Body of pancreas (tissue), 4 donors: Measurements from ENCODE around the gene PLCXD3. TPM values are rescaled to one million over a fixed set of nuclear protein-coding genes. Genes with fewer than 3 reads are reported as not detected.

ENCODE experiments used
- ATAC-seq: fragments of 150-250 bp; one replicate; pipeline ENCODE4 v1.9.1; 2016
- DNase-seq, 4 donors: peaks; one replicate each; pipeline ENCODE4 v3.0.0-alpha.2; 2019
- H3K27ac ChIP-seq, 4 donors: fragments of 200-600 bp; sonication (generic); 1 replicate in 3 of 4; 2 replicates in 1 of 4; pipeline versions ENCODE4 v1.5.1 to v1.6.1; 2016 to 2019; ENCODE audit warnings: mild to moderate bottlenecking in 1 of 4, mixed read lengths in 1 of 4, moderate library complexity in 1 of 4
- H3K27me3 ChIP-seq, 2 donors: fragments of 200-600 bp; sonication (generic); one replicate each; pipeline ENCODE4 v1.6.0; 2016; ENCODE audit warnings: mild to moderate bottlenecking in 1 of 2
- H3K36me3 ChIP-seq, 2 donors: fragments of 200-600 bp; sonication (generic); replicated peaks in 1 of 2; 2 replicates each; pipeline ENCODE4 v1.5.1; 2016; ENCODE audit warnings: low read depth in 2 of 2; ENCODE audit not compliant: insufficient read depth in 1 of 2
- H3K4me1 ChIP-seq: fragments of 200-600 bp; sonication (generic); one replicate; pipeline ENCODE4 v1.6.0; 2016
- H3K4me3 ChIP-seq, 2 donors: fragments of 200-600 bp; sonication (generic); 1 replicate in 1 of 2; 2 replicates in 1 of 2; pipeline ENCODE4 v1.5.1; 2016 to 2019
- H3K9me3 ChIP-seq, 3 donors: fragments of 200-600 bp; sonication (generic); 1 replicate in 2 of 3; 2 replicates in 1 of 3; pipeline ENCODE4 v1.5.1; 2016
- POLR2A ChIP-seq, 3 donors: fragments of 450-650 bp; IDR thresholded peaks; one replicate each; pipeline ENCODE4 v1.6.1; 2016; ENCODE audit warnings: antibody characterized with exemption in 3 of 3, mild to moderate bottlenecking in 2 of 3
- WGBS, 2 donors: methylation state at CpG; one replicate each; pipeline ENCODE4 v1.1.5; 2017; 5-methylcytosine and 5-hydroxymethylcytosine counted together
- intact Hi-C: fragments of 100-400 bp; cut with DNase I; formaldehyde crosslinking; loops from one replicate; pipeline ENCODE4 v1.15.1; 2023
- total RNA-seq, 2 donors: library from RNA; depleted of rRNA; stranded (reverse); fragments of >200 nt; gene quantifications; one replicate each; pipeline ENCODE4 v1.1.0, GENCODE V29; 2016
- TF ChIP-seq, protein P1 (sequence below), 7 experiments: fragments of 450-650 bp in 4 of 7; fragments of 200-600 bp in 3 of 7; sonication (generic) in 3 of 7; IDR thresholded peaks; one replicate each; pipeline ENCODE4 v1.5.1; 2016 to 2019; ENCODE audit warnings: antibody characterized with exemption in 7 of 7

Gene PLCXD3
- total RNA-seq, 2 donors from 2014 or later, result 1.6 to 3.9 TPM

DNA sequence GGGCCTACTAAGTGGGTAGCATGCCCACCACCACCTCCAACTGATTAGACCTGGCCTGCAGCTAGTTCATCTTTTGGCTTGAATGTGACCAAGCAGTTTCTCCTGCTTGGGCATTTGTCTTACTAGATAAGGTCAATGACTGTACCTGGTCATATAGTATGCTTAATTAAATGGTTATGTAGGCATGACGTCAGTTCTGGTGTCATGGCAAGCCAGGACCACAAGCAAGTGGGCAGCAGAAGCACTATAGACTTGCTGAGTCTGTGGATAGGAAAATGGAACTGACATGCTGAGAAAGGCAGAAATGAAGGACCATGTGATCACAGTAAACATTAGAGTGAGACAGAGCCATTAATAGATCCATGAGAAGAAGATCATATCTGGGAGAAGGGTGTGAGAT lies 241.5 kb downstream of the PLCXD3 start:
- no peaks in the 10 kb centered on the region for H3K4me1 ChIP-seq
- H3K4me3 ChIP-seq, result no peak overlapping the region
- ATAC-seq (no peak), DNase-seq (no peak)
- no peaks in the 10 kb centered on the region for H3K9me3 ChIP-seq
- TF ChIP-seq, protein P1, sequence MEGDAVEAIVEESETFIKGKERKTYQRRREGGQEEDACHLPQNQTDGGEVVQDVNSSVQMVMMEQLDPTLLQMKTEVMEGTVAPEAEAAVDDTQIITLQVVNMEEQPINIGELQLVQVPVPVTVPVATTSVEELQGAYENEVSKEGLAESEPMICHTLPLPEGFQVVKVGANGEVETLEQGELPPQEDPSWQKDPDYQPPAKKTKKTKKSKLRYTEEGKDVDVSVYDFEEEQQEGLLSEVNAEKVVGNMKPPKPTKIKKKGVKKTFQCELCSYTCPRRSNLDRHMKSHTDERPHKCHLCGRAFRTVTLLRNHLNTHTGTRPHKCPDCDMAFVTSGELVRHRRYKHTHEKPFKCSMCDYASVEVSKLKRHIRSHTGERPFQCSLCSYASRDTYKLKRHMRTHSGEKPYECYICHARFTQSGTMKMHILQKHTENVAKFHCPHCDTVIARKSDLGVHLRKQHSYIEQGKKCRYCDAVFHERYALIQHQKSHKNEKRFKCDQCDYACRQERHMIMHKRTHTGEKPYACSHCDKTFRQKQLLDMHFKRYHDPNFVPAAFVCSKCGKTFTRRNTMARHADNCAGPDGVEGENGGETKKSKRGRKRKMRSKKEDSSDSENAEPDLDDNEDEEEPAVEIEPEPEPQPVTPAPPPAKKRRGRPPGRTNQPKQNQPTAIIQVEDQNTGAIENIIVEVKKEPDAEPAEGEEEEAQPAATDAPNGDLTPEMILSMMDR (IDR thresholded peaks at IDR 0.05), result no peak
- TF ChIP-seq POLR2A (IDR thresholded peaks at IDR 0.05), result no peak
- no peaks in the 10 kb centered on the region for H3K36me3 ChIP-seq
- intact Hi-C loops, result loop anchor here (10.0 kb wide), 1 partner anchor 576 kb away; no protein-coding TSS in a partner anchor
- H3K27ac ChIP-seq, result no peak overlapping the region
- WGBS, 2 donors, result 44 to 79% methylated on average over 1 of the region's 1 CpG
- H3K27me3 ChIP-seq, result no peaks in the 10 kb centered on the region

DNA sequence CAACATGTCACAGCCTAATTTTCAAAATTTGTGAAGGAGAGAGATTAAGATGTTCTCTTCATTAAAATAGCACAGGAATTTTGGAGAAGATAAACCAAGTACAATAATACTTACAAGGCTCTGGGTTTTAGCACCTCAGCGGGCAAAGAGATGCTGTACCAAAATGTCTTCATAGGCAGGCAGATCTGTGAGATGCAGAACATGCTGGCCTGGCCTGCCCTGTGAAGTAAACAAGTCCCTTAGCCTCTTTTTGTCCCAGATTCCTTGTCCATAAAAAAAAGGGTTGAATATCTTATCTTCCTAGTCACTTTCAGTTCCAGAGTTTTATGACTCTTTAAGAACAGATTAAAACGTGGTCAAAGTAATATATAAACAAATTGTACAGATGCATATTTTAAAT lies 244.0 kb downstream of the PLCXD3 start:
- DNase-seq (no peak), ATAC-seq (no peak)
- Histone ChIP-seq H3K4me1 (no peaks in the 10 kb centered on the region), H3K4me3 (no peak overlapping the region), H3K9me3 (no peaks in the 10 kb centered on the region), H3K36me3 (no peaks in the 10 kb centered on the region), H3K27ac (no peak overlapping the region), H3K27me3 (no peaks in the 10 kb centered on the region)
- WGBS, 2 donors, result 60 to 70% methylated on average over 2 of the region's 2 CpGs
- intact Hi-C loops, result loop anchor here (10.0 kb wide), 1 partner anchor 578 kb away; no protein-coding TSS in a partner anchor
- TF ChIP-seq, protein P1 (IDR thresholded peaks at IDR 0.05), result no peak
- no peak for TF ChIP-seq POLR2A (IDR thresholded peaks at IDR 0.05)

DNA sequence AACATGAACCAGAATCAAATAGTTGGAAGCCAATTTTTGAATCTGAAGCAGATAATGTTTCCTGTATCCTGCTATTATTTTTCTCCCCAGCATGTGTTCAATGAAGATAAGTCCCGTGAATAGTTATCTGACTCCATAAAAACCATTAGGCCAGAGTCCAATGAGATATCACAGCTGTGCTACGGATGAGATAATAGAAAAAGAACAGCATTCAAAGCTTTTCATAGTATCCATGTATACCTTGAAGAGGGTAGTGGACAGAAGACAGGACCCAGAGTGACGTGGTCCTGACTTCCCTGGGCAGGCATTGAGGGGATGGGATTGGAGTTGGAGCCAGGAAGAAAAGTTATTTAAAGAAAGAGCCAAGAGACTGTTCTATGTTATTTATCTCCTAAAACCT lies 246.4 kb downstream of the PLCXD3 start:
- H3K4me1 ChIP-seq, result no peaks in the 10 kb centered on the region
- no peak overlapping the region for H3K4me3 ChIP-seq
- ATAC-seq (peak; percentile 47), DNase-seq (no peak)
- no peaks in the 10 kb centered on the region for H3K36me3 ChIP-seq
- 27 to 33% methylated on average over 3 of the region's 3 CpGs for WGBS, 2 donors
- peak overlapping the region in 1 of 4 donors; percentile 0 for H3K27ac ChIP-seq
- TF ChIP-seq POLR2A (IDR thresholded peaks at IDR 0.05), result no peak
- TF ChIP-seq, protein P1 (IDR thresholded peaks at IDR 0.05), result no peak
- H3K9me3 ChIP-seq, result no peaks in the 10 kb centered on the region
- intact Hi-C loops, result loop anchor here (10.0 kb wide), 1 partner anchor 581 kb away; no protein-coding TSS in a partner anchor
- no peaks in the 10 kb centered on the region for H3K27me3 ChIP-seq

DNA sequence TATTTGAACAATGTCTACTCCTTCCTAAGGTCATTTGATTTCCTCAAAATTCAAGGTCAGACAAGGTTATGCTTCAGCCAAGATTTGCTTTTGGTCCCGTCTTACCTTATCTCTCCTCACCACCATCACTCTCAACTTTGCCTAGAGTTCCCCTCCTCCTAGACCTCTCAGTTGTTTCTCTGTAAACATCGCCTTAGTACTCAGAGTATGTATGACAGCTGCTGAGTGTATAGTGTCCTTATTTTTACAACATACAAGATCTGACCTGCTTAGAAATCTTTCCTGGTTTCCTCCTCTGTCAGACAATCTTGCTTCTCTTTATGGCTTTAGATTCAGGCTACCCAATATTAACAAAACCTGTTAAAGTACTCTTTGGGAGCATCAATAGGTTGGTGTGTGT lies 247.1 kb downstream of the PLCXD3 start:
- no peak for TF ChIP-seq POLR2A (IDR thresholded peaks at IDR 0.05)
- TF ChIP-seq, protein P1 (IDR thresholded peaks at IDR 0.05), result no peak
- 56 to 58% methylated on average over 2 of the region's 2 CpGs for WGBS, 2 donors

More for the DNA sequence above, 247.1 kb downstream of the PLCXD3 start:
- no peak overlapping the region for H3K4me3 ChIP-seq
- H3K9me3 ChIP-seq, result no peaks in the 10 kb centered on the region
- H3K27ac ChIP-seq, result no peak overlapping the region
- DNase-seq, result no peak
- ATAC-seq, result no peak
- no peaks in the 10 kb centered on the region for H3K27me3 ChIP-seq
- H3K4me1 ChIP-seq, result no peaks in the 10 kb centered on the region
- intact Hi-C loops, result loop anchor here (10.0 kb wide), 1 partner anchor 581 kb away; no protein-coding TSS in a partner anchor
- no peaks in the 10 kb centered on the region for H3K36me3 ChIP-seq
